PC-3 (cell line): ENCODE measurements around the gene ACOT13.

ENCODE experiments used
- CTCF ChIP-seq: fragments of 300-600 bp; sonication (generic); conservative IDR thresholded peaks from 2 replicates; pipeline ENCODE4 v1.5.1; 2017; ENCODE audit warnings: antibody characterized with exemption, low read depth, mild to moderate bottlenecking, low read length
- EZH2phosphoT487 ChIP-seq: fragments of 300-600 bp; sonication (generic); IDR thresholded peaks from 2 replicates; pipeline ENCODE4 v1.6.1; 2018; ENCODE audit warnings: mild to moderate bottlenecking, antibody characterized with exemption, low read length, borderline replicate concordance

DNA sequence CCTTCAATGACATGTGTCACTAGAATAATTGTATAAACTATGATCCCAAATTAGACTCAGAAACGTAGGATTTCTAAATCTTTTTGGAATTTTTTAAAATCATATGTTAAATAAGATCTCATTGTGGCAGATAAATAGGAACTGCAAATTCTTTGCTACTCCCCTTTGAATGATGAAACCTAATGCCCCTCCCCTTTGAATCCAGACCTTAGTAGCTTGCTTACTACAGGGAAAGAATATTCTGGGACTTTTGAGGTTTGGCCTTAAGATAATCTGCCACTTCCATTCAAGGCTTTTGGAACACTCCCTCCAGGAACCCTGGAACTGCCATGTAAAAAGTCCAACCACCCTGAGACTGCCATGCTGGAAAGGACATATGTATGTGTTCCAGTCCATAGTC lies 7.3 kb upstream of the ACOT13 start:
- TF ChIP-seq CTCF (no peak), EZH2phosphoT487 (no peak)
